ENCODE measurements around the gene SEPTIN12. TPM values are rescaled to one million over a fixed set of nuclear protein-coding genes. Genes with fewer than 3 reads are reported as not detected.

SEPTIN12 gene
- polyA plus RNA-seq, 1 donor from 2014 or later = 1.8 TPM

DNA sequence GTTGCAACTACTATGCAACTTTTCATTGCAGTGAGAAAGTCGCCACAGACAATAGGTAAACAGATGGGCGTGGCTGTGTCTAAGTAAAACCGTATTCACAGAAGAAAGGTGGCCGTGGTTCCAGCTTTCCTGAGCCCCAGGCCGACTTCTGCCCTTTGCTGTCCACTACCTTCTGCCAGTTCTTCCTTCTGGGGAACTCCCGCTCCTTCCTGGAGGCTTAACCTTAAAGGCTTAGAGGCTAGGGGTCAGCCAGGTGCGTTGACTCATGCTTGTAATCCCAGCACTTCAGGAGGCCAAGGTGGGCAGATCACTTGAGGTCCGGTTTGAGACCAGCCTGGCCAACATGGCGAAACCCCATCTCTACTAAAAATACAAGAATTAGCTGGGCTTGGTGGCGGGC, 2.1 kb upstream of the SEPTIN12 start:
- no peak overlapping the region for H3K4me2 ChIP-seq (ENCODE audit: low read length)
- H3K27me3 ChIP-seq (ENCODE audit: insufficient read depth, low read depth, low read length) = no peaks in the 10 kb centered on the region
- H3K9ac ChIP-seq (ENCODE audit: low read length) = no peak overlapping the region
- no peak overlapping the region for H3K4me3 ChIP-seq (ENCODE audit: low read length)
- no peaks in the 10 kb centered on the region for H3K36me3 ChIP-seq (ENCODE audit: insufficient read depth, low read length)
- no peak overlapping the region for H3K27ac ChIP-seq (ENCODE audit: low read length)
- no peaks in the 10 kb centered on the region for H3K79me2 ChIP-seq (replicated peaks; ENCODE audit: insufficient read depth, low read length)
- H3K9me2 ChIP-seq (ENCODE audit: insufficient read depth, low read length) = no peaks in the 10 kb centered on the region
- no peak for TF ChIP-seq MXI1 (conservative IDR thresholded peaks at IDR 0.05; ENCODE audit: poor library complexity, severe bottlenecking)
- TF ChIP-seq SMC3 (conservative IDR thresholded peaks at IDR 0.05; ENCODE audit: poor library complexity) = no peak
- no peak for TF ChIP-seq POLR2AphosphoS5 (IDR thresholded peaks at IDR 0.05)
- TF ChIP-seq TAF1 (IDR thresholded peaks at IDR 0.05; ENCODE audit: low read depth) = no peak
- TF ChIP-seq EP300 (conservative IDR thresholded peaks at IDR 0.05; ENCODE audit: poor library complexity, severe bottlenecking) = no peak
- TF ChIP-seq EZH2 (IDR thresholded peaks at IDR 0.05; ENCODE audit: borderline replicate concordance, insufficient read depth, low read length, poor library complexity, severe bottlenecking) = no peak
- TF ChIP-seq RAD21 (conservative IDR thresholded peaks at IDR 0.05) = no peak
- TF ChIP-seq, protein P1, sequence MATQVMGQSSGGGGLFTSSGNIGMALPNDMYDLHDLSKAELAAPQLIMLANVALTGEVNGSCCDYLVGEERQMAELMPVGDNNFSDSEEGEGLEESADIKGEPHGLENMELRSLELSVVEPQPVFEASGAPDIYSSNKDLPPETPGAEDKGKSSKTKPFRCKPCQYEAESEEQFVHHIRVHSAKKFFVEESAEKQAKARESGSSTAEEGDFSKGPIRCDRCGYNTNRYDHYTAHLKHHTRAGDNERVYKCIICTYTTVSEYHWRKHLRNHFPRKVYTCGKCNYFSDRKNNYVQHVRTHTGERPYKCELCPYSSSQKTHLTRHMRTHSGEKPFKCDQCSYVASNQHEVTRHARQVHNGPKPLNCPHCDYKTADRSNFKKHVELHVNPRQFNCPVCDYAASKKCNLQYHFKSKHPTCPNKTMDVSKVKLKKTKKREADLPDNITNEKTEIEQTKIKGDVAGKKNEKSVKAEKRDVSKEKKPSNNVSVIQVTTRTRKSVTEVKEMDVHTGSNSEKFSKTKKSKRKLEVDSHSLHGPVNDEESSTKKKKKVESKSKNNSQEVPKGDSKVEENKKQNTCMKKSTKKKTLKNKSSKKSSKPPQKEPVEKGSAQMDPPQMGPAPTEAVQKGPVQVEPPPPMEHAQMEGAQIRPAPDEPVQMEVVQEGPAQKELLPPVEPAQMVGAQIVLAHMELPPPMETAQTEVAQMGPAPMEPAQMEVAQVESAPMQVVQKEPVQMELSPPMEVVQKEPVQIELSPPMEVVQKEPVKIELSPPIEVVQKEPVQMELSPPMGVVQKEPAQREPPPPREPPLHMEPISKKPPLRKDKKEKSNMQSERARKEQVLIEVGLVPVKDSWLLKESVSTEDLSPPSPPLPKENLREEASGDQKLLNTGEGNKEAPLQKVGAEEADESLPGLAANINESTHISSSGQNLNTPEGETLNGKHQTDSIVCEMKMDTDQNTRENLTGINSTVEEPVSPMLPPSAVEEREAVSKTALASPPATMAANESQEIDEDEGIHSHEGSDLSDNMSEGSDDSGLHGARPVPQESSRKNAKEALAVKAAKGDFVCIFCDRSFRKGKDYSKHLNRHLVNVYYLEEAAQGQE (IDR thresholded peaks at IDR 0.05; ENCODE audit: borderline replicate concordance) = no peak
- TF ChIP-seq, protein P2, sequence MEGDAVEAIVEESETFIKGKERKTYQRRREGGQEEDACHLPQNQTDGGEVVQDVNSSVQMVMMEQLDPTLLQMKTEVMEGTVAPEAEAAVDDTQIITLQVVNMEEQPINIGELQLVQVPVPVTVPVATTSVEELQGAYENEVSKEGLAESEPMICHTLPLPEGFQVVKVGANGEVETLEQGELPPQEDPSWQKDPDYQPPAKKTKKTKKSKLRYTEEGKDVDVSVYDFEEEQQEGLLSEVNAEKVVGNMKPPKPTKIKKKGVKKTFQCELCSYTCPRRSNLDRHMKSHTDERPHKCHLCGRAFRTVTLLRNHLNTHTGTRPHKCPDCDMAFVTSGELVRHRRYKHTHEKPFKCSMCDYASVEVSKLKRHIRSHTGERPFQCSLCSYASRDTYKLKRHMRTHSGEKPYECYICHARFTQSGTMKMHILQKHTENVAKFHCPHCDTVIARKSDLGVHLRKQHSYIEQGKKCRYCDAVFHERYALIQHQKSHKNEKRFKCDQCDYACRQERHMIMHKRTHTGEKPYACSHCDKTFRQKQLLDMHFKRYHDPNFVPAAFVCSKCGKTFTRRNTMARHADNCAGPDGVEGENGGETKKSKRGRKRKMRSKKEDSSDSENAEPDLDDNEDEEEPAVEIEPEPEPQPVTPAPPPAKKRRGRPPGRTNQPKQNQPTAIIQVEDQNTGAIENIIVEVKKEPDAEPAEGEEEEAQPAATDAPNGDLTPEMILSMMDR (IDR thresholded peaks at IDR 0.05; ENCODE audit: poor library complexity, severe bottlenecking) = no peak
- no peaks in the 10 kb centered on the region for H3K9me3 ChIP-seq (ENCODE audit: low read length)
- no peak overlapping the region for H2AFZ ChIP-seq (ENCODE audit: low read depth, low read length)
- no peaks in the 10 kb centered on the region for H3F3A ChIP-seq (ENCODE audit: insufficient read depth, low read length, poor library complexity, severe bottlenecking)
- H4K20me1 ChIP-seq (ENCODE audit: insufficient read depth) = no peaks in the 10 kb centered on the region

DNA sequence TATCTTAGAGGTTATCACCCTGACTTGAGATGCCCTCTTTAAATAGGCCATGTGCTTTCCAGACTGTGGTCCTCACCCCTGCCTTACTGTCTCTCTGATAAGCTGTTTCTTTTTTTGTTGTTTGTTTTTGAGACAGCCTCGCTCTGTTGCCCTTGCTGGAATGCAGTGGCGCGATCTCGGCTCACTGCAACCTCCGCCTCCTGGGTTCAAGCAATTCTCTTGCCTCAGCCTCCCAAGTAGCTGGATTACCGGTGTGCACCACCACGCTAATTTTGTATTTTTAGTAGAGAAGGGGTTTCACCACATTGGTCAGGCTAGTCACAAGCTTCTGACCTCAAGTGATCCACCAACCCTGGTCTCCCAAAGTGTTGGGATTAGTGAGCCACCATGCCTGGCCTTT, 765 bp upstream of the SEPTIN12 start:
- Histone ChIP-seq H3K9me3 (ENCODE audit: low read length) (no peaks in the 10 kb centered on the region), H3K4me3 (ENCODE audit: low read length) (no peak overlapping the region), H3K9ac (ENCODE audit: low read length) (no peak overlapping the region), H4K20me1 (ENCODE audit: insufficient read depth) (no peaks in the 10 kb centered on the region), H3K27me3 (ENCODE audit: insufficient read depth, low read depth, low read length) (no peaks in the 10 kb centered on the region), H2AFZ (ENCODE audit: low read depth, low read length) (no peak overlapping the region), H3K36me3 (ENCODE audit: insufficient read depth, low read length) (no peaks in the 10 kb centered on the region), H3K4me2 (ENCODE audit: low read length) (no peak overlapping the region), H3F3A (ENCODE audit: insufficient read depth, low read length, poor library complexity, severe bottlenecking) (no peaks in the 10 kb centered on the region), H3K9me2 (ENCODE audit: insufficient read depth, low read length) (no peaks in the 10 kb centered on the region), H3K27ac (ENCODE audit: low read length) (no peak overlapping the region), H3K79me2 (replicated peaks; ENCODE audit: insufficient read depth, low read length) (no peaks in the 10 kb centered on the region)
- no peak for TF ChIP-seq SMC3 (conservative IDR thresholded peaks at IDR 0.05; ENCODE audit: poor library complexity)
- TF ChIP-seq, protein P2 (IDR thresholded peaks at IDR 0.05; ENCODE audit: poor library complexity, severe bottlenecking) = no peak
- TF ChIP-seq, protein P1 (IDR thresholded peaks at IDR 0.05; ENCODE audit: borderline replicate concordance) = no peak
- no peak for TF ChIP-seq POLR2AphosphoS5 (IDR thresholded peaks at IDR 0.05)
- TF ChIP-seq EZH2 (IDR thresholded peaks at IDR 0.05; ENCODE audit: borderline replicate concordance, insufficient read depth, low read length, poor library complexity, severe bottlenecking) = no peak
- no peak for TF ChIP-seq RAD21 (conservative IDR thresholded peaks at IDR 0.05)
- no peak for TF ChIP-seq EP300 (conservative IDR thresholded peaks at IDR 0.05; ENCODE audit: poor library complexity, severe bottlenecking)
- TF ChIP-seq MXI1 (conservative IDR thresholded peaks at IDR 0.05; ENCODE audit: poor library complexity, severe bottlenecking) = no peak
- no peak for TF ChIP-seq TAF1 (IDR thresholded peaks at IDR 0.05; ENCODE audit: low read depth)

Measured in neural cell (in vitro differentiated cells).